HG03342 (cell line): Measurements from ENCODE around the gene IGFLR1.
"Not testable (repeated sequence)": the region's sequence is repeated elsewhere in the genome, so short reads cannot be mapped to it uniquely, and the experiment has no call there.

ENCODE experiments used
- ATAC-seq: cut with Tn5 transposase; IDR thresholded peaks from one replicate; pipeline ENCODE4 v1.9.1; 2021; ENCODE audit warnings: mild to moderate bottlenecking, moderate library complexity; ENCODE audit not compliant: unreplicated experiment

Gene IGFLR1

DNA sequence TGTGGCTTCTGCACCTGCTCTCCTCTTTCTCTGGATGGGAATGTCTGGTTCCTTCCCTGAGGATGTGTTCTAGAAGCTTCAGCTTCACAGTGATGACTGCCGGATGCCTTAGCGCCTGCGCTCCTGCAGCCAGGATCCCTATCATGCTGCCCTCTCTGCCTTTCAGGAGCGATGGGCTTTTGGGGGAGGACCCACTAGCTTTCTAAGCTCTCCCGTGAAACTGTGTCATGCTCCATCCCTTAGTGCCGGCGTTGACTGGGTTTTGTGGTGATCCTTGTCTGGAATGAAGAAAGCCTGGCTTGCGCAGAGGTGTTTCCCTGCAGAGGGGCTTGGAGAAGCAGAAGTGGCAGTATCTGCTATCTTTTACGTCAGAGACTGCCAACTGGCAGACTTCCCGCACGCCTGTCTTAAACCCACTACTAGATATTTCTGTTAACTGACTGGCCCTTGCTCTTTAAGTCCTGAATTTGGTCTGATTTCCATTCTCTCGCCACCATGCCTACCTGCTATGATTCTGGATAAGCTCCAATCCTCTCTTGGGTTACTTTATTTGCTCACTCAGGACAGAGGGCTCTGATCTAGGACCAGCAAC, 28.3 kb downstream of the IGFLR1 start:
- ATAC-seq: no peak

DNA sequence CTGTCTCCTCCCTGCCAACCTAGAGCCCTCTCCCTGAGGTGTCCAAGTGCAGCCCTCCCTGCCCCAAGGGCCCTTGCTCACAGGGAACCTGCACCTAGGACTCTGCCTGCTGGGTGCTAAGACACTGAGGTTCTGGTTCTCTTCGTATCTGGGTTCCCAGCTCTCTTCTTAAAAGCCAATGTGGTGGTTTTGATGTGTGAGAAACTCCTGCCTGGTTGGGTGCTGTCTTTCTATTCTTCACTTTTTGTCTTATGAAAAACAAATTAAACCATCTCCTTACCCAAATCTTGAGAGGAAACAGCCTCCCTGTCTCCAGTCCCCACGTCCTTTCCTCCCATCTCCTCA, 28.8 kb downstream of the IGFLR1 start:
- no peak for ATAC-seq

GRCh38 chr19:35712567-35713505, 29.4 kb downstream of the IGFLR1 start:
- no peak for ATAC-seq

DNA sequence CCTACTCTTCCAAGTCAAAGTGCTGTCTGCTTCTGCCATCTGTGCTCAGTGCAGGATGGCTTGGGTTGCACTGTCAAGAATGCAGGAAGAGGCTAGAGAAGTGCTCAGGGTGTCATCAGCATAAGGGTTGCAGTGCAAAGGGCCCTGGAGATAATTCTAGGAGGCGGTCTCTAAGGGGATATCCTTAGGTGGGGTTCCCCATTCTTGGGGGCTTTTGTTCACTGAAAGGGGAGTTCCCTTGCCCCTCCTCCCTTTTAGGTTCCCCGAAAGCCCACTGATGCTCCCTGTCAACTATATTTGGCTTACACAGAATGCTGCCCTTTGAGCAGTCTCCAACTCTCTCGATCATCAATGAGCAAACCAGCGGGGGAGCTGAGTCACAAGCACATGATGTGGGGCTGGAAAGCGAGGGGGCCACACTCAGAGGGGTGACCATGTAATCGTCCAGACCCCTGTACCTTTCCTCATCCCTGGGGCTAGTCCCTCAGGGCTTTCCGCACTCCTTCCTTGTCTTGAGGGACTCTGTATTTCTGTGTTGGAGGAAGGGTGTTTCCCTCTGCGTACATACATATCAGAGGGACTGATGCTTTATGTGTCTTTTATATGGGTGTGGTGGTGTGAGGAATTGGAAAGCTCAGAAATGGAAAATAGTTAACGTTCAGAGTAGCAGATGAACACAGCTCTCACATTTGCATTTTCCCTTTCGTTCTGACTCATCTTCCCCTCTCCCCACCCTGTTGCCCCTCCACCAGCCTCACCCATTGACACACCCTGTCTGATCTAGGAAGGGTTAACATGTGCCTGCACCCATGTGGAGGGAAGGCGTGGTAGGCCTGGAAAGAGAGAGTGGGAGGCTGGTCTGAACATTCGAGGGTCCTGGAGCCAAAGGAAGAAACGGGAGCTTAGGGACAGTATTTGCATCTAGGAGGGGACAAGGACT, 31.2 kb downstream of the IGFLR1 start:
- no peak for ATAC-seq

- no peak for ATAC-seq
Observed at GRCh38 chr19:35708391-35708790, 33.9 kb downstream of the IGFLR1 start.

DNA sequence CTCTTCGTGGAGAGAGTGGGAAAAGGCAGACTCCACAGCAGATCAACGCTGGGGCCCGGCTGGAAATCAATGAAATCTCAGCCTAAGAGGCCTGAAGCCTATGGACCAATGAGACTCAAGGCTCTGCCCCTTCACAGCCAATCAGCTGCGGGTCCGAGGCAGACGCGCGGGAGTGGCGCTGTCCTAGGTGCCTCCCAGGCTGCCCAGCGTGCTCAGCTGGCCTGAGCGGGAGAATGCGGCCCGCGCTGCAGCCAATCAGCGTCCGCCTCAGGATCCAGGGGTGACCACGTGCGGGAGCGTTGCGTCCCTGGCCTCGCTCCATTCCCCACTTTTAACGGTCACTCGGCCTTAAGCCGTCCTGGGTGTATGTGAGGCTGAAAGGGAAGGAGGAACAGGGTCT, 38.0 kb downstream of the IGFLR1 start, which contains the start of gene ZBTB32:
TSS of gene ZBTB32 (plus strand) at position 341 of the 400 bp plus-strand sequence. CDS start 10,069 bp downstream, outside the sequence.
- ATAC-seq: no peak

GRCh38 chr19:35703343-35703742, 38.9 kb downstream of the IGFLR1 start:
- no peak for ATAC-seq

GRCh38 chr19:35702223-35703012, 39.8 kb downstream of the IGFLR1 start:
- peak; percentile 95 for ATAC-seq

DNA sequence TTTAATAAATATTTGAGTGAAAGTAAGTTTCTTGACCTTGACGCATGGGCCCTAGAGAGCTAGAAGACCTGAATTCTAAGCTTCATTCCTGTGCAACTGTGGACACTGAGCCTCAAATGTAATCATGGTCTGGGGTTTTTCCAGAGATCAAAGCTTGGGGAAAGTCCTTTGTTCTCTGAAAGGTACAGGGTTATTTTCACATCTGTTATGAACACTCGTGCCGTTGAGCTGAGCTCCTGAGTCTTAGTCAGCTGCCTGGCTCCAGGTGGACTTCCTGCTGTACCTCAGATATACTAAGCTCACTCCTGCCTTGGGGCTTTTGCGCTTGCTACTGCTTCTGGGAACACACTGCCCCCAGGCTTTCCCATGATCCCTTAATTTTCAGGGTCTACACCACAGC, 45.4 kb downstream of the IGFLR1 start:
- ATAC-seq: no peak

- ATAC-seq: no peak
Observed at GRCh38 chr19:35695895-35696422, 46.3 kb downstream of the IGFLR1 start.

GRCh38 chr19:35693835-35694599, 48.2 kb downstream of the IGFLR1 start:
- ATAC-seq: peak; percentile 77

- ATAC-seq: no peak
Observed at GRCh38 chr19:35693422-35693821, 48.8 kb downstream of the IGFLR1 start.

GRCh38 chr19:35692010-35692409, 50.2 kb downstream of the IGFLR1 start:
- no peak for ATAC-seq

GRCh38 chr19:35691106-35691505, 51.1 kb downstream of the IGFLR1 start:
- not testable (repeated sequence) for ATAC-seq

- no peak for ATAC-seq
Observed at GRCh38 chr19:35689836-35690235, 52.4 kb downstream of the IGFLR1 start.
